ENCODE measurements around the gene ZZZ3. TPM values are rescaled to one million over a fixed set of nuclear protein-coding genes. Genes with fewer than 3 reads are reported as not detected.

ZZZ3 gene
- total and polyA plus RNA-seq, 4 donors: 8.6 to 48.9 (median 31.1) TPM

GRCh38 chr1:77655431-77655974 lies 27.0 kb downstream of the ZZZ3 start:
- Histone ChIP-seq H3K4me1 (ENCODE audit: control insufficient read depth in 4 of 4, insufficient read depth in 4 of 4, low read length in 3 of 4) (peaks cover 0 to 8% (median under 1%) of the 10 kb centered on the region in 4 donors), H3K36me3 (ENCODE audit: control insufficient read depth in 4 of 4, insufficient read depth in 3 of 4, low read depth in 1 of 4, low read length in 3 of 4) (peaks cover 0 to 3% (median 0%) of the 10 kb centered on the region in 4 donors), H3K9ac (ENCODE audit: low read depth in 1 of 2, low read length in 2 of 2) (no peak overlapping the region), H3K9me3 (ENCODE audit: control insufficient read depth in 4 of 4, low read length in 3 of 4) (no peaks in the 10 kb centered on the region), H3K27ac (ENCODE audit: low read depth in 1 of 2, low read length in 2 of 2) (no peak overlapping the region), H3K27me3 (ENCODE audit: control insufficient read depth in 4 of 4, insufficient read depth in 4 of 4, low read length in 3 of 4) (no peaks in the 10 kb centered on the region), H3K4me3 (ENCODE audit: low read depth in 1 of 3, low read length in 3 of 3) (no peak overlapping the region)
- TF ChIP-seq, protein P1, sequence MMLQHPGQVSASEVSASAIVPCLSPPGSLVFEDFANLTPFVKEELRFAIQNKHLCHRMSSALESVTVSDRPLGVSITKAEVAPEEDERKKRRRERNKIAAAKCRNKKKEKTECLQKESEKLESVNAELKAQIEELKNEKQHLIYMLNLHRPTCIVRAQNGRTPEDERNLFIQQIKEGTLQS (IDR thresholded peaks at IDR 0.05): no peak
- no peak for TF ChIP-seq FOXA1 (IDR thresholded peaks at IDR 0.05)
- no peak for TF ChIP-seq EGR1 (IDR thresholded peaks at IDR 0.05; ENCODE audit: low read depth in 2 of 2)
- peak; percentile 12 to 46 for TF ChIP-seq HNF4A (conservative IDR thresholded peaks at IDR 0.05)
- TF ChIP-seq, protein P2, sequence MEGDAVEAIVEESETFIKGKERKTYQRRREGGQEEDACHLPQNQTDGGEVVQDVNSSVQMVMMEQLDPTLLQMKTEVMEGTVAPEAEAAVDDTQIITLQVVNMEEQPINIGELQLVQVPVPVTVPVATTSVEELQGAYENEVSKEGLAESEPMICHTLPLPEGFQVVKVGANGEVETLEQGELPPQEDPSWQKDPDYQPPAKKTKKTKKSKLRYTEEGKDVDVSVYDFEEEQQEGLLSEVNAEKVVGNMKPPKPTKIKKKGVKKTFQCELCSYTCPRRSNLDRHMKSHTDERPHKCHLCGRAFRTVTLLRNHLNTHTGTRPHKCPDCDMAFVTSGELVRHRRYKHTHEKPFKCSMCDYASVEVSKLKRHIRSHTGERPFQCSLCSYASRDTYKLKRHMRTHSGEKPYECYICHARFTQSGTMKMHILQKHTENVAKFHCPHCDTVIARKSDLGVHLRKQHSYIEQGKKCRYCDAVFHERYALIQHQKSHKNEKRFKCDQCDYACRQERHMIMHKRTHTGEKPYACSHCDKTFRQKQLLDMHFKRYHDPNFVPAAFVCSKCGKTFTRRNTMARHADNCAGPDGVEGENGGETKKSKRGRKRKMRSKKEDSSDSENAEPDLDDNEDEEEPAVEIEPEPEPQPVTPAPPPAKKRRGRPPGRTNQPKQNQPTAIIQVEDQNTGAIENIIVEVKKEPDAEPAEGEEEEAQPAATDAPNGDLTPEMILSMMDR (IDR thresholded peaks at IDR 0.05; ENCODE audit: low read depth, low read length, missing input control): no peak
- no peak for TF ChIP-seq RAD21 (IDR thresholded peaks at IDR 0.05)
- 44% methylated on average over 2 of the region's 2 CpGs for WGBS
- DNase-seq (ENCODE audit: low spot score): no peak

- Histone ChIP-seq H3K36me3 (ENCODE audit: control insufficient read depth in 4 of 4, insufficient read depth in 3 of 4, low read depth in 1 of 4, low read length in 3 of 4) (peaks cover 0 to 3% (median 0%) of the 10 kb centered on the region in 4 donors), H3K27ac (ENCODE audit: low read depth in 1 of 2, low read length in 2 of 2) (no peak overlapping the region), H3K27me3 (ENCODE audit: control insufficient read depth in 4 of 4, insufficient read depth in 4 of 4, low read length in 3 of 4) (no peaks in the 10 kb centered on the region), H3K9me3 (ENCODE audit: control insufficient read depth in 4 of 4, low read length in 3 of 4) (no peaks in the 10 kb centered on the region), H3K4me3 (ENCODE audit: low read depth in 1 of 3, low read length in 3 of 3) (no peak overlapping the region), H3K9ac (ENCODE audit: low read depth in 1 of 2, low read length in 2 of 2) (no peak overlapping the region), H3K4me1 (ENCODE audit: control insufficient read depth in 4 of 4, insufficient read depth in 4 of 4, low read length in 3 of 4) (peaks cover 0 to 8% (median under 1%) of the 10 kb centered on the region in 4 donors)
- no peak for DNase-seq (ENCODE audit: low spot score)
- 83% methylated on average over 6 of the region's 6 CpGs for WGBS
- TF ChIP-seq HNF4A (conservative IDR thresholded peaks at IDR 0.05): peak; percentile 42 to 45
- no peak for TF ChIP-seq EGR1 (IDR thresholded peaks at IDR 0.05; ENCODE audit: low read depth in 2 of 2)
Observed at GRCh38 chr1:77652970-77653516, 29.4 kb downstream of the ZZZ3 start.

DNA sequence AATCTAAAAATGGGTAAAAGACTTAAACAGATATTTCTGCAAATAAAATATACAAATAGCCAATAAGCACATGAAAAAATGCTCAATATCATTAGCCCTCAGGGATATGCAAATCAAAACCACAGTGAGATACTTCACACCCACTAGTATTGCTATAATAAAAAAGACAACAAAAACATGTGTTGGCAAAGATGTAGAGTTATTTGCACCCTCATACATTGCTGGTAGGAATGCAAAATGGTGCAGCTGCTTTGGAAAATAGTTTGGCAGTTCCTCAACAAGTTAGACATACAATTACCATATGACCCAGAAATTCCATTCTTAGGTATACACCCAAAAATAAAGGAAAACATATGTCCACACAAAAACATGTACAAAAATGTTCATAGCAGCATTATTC lies 30.2 kb downstream of the ZZZ3 start:
- H3K4me3 ChIP-seq (ENCODE audit: low read depth in 1 of 3, low read length in 3 of 3): no peak overlapping the region
- no peaks in the 10 kb centered on the region for H3K27me3 ChIP-seq (ENCODE audit: control insufficient read depth in 4 of 4, insufficient read depth in 4 of 4, low read length in 3 of 4)
- DNase-seq (ENCODE audit: low spot score): no peak
- H3K36me3 ChIP-seq (ENCODE audit: control insufficient read depth in 4 of 4, insufficient read depth in 3 of 4, low read depth in 1 of 4, low read length in 3 of 4): peaks cover 0 to 3% (median 0%) of the 10 kb centered on the region in 4 donors
- H3K27ac ChIP-seq (ENCODE audit: low read depth in 1 of 2, low read length in 2 of 2): no peak overlapping the region
- peaks cover 0 to 8% (median under 1%) of the 10 kb centered on the region in 4 donors for H3K4me1 ChIP-seq (ENCODE audit: control insufficient read depth in 4 of 4, insufficient read depth in 4 of 4, low read length in 3 of 4)
- no peaks in the 10 kb centered on the region for H3K9me3 ChIP-seq (ENCODE audit: control insufficient read depth in 4 of 4, low read length in 3 of 4)
- H3K9ac ChIP-seq (ENCODE audit: low read depth in 1 of 2, low read length in 2 of 2): no peak overlapping the region
- TF ChIP-seq FOXA1 (IDR thresholded peaks at IDR 0.05): no peak
- no peak for TF ChIP-seq HNF4A (conservative IDR thresholded peaks at IDR 0.05)
- no peak for TF ChIP-seq TAF1 (conservative IDR thresholded peaks at IDR 0.05)
- TF ChIP-seq, protein P2 (IDR thresholded peaks at IDR 0.05; ENCODE audit: low read depth, low read length, missing input control): no peak
- no peak for TF ChIP-seq MAX (IDR thresholded peaks at IDR 0.05)
- TF ChIP-seq, protein P1 (IDR thresholded peaks at IDR 0.05): no peak
- TF ChIP-seq YY1 (IDR thresholded peaks at IDR 0.05): no peak
- no peak for TF ChIP-seq REST (IDR thresholded peaks at IDR 0.05)
- TF ChIP-seq SP1 (IDR thresholded peaks at IDR 0.05): no peak
- TF ChIP-seq HNF4G (IDR thresholded peaks at IDR 0.05): no peak
- no peak for TF ChIP-seq EGR1 (IDR thresholded peaks at IDR 0.05; ENCODE audit: low read depth in 2 of 2)
- TF ChIP-seq RXRA (IDR thresholded peaks at IDR 0.05): no peak
- no peak for TF ChIP-seq RAD21 (IDR thresholded peaks at IDR 0.05)
- no peak for TF ChIP-seq FOXA2 (IDR thresholded peaks at IDR 0.05)
- TF ChIP-seq, protein P3, sequence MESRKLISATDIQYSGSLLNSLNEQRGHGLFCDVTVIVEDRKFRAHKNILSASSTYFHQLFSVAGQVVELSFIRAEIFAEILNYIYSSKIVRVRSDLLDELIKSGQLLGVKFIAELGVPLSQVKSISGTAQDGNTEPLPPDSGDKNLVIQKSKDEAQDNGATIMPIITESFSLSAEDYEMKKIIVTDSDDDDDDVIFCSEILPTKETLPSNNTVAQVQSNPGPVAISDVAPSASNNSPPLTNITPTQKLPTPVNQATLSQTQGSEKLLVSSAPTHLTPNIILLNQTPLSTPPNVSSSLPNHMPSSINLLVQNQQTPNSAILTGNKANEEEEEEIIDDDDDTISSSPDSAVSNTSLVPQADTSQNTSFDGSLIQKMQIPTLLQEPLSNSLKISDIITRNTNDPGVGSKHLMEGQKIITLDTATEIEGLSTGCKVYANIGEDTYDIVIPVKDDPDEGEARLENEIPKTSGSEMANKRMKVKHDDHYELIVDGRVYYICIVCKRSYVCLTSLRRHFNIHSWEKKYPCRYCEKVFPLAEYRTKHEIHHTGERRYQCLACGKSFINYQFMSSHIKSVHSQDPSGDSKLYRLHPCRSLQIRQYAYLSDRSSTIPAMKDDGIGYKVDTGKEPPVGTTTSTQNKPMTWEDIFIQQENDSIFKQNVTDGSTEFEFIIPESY (IDR thresholded peaks at IDR 0.05): no peak
- TF ChIP-seq NR2F2 (IDR thresholded peaks at IDR 0.05): no peak

All from liver (tissue), 9 donors.